Right cardiac atrium (tissue), 5 donors: ENCODE data around the gene ST7. TPM values are rescaled to one million over a fixed set of nuclear protein-coding genes. Genes with fewer than 3 reads are reported as not detected.
"Not testable (repeated sequence)": the region's sequence is repeated elsewhere in the genome, so short reads cannot be mapped to it uniquely, and the experiment has no call there.

Source experiments
- ATAC-seq, 2 donors: fragments of 200-7000 bp; cut with Tn5 transposase; one replicate each; pipeline versions ENCODE4 v1.8.0 to v1.9.1; 2020; ENCODE audit warnings: moderate library complexity in 2 of 2, mild to moderate bottlenecking in 1 of 2
- DNase-seq, 3 donors: peaks; one replicate each; pipeline ENCODE4 v3.0.0-alpha.2; 2020
- H3K27ac ChIP-seq: one replicate; pipeline ENCODE4 v1.5.1; 2013; ENCODE audit warnings: mild to moderate bottlenecking, low read length, control low read depth, moderate library complexity
- H3K27me3 ChIP-seq: one replicate; pipeline ENCODE4 v1.6.1; 2013; ENCODE audit not compliant: control insufficient read depth, insufficient read depth
- H3K4me1 ChIP-seq: one replicate; pipeline ENCODE4 v1.6.1; 2013; ENCODE audit warnings: low read length; ENCODE audit not compliant: control insufficient read depth, insufficient read depth
- H3K4me3 ChIP-seq: one replicate; pipeline ENCODE4 v1.5.1; 2013; ENCODE audit warnings: low read length, control low read depth
- H3K9me3 ChIP-seq: one replicate; pipeline ENCODE4 v1.6.1; 2013; ENCODE audit warnings: low read length; ENCODE audit not compliant: control insufficient read depth
- WGBS: extraction: QIAGEN DNeasy Blood & Tissue Kit; methylation state at CpG from one replicate; pipeline ENCODE4 v1.1.7; 2013; 5-methylcytosine and 5-hydroxymethylcytosine counted together
- intact Hi-C, 4 donors: fragments of 100-400 bp; cut with DNase I; formaldehyde crosslinking; loops; one replicate each; pipeline versions ENCODE4 v1.11.0 to v1.14.0; 2022 to 2023
- polyA plus RNA-seq: library from polyadenylated mRNA; stranded (reverse); fragments of 200-250 nt; gene quantifications from one replicate; pipeline ENCODE4 v1.2.3, GENCODE V29; 2013
- total RNA-seq, 4 donors: library from RNA; stranded (reverse); fragmentation: NEBNext Ultra II Directional; extraction: Animal tissue kit (Norgen Biotek cat#: 25700); gene quantifications; one replicate each; pipeline ENCODE4 v1.2.1, GENCODE V29; 2021
- donor health status: healthy with polysubstance abuse.
- donor health status: DM: no; HTN: yes; CAD: no.
- donor health status: DM: no; HTN: no; CAD: no.
- donor health status: DM: no; HTN: yes; CAD: no; lungs with severe emphysema.
- donor health status: DM: yes; HTN: yes; CAD: no.

ST7 gene
- total and polyA plus RNA-seq, 5 donors = 25.0 to 36.8 (median 35.8) TPM

GRCh38 chr7:117229350-117229749 is 276.0 kb downstream of the ST7 start:
- no peak overlapping the region for H3K27ac ChIP-seq
- H3K9me3 ChIP-seq = no peaks in the 10 kb centered on the region
- 78% methylated on average over 3 of the region's 3 CpGs for WGBS
- H3K4me3 ChIP-seq = no peak overlapping the region
- no peaks in the 10 kb centered on the region for H3K4me1 ChIP-seq
- DNase-seq (no peak), ATAC-seq (no peak)
- no peaks in the 10 kb centered on the region for H3K27me3 ChIP-seq
- intact Hi-C loops = loop anchor here in 1 of 4 donors (10.0 kb wide), 1 partner anchor 155 kb away; no protein-coding TSS in a partner anchor

GRCh38 chr7:117230276-117231046 is 277.2 kb downstream of the ST7 start:
- no peak overlapping the region for H3K4me3 ChIP-seq
- no peak for ATAC-seq
- WGBS = 89% methylated on average over 4 of the region's 4 CpGs

GRCh38 chr7:117231047-117231359 is 277.7 kb downstream of the ST7 start:
- intact Hi-C loops = no loop called here
- no peak for DNase-seq
- Histone ChIP-seq H3K4me1 (no peaks in the 10 kb centered on the region), H3K4me3 (no peak overlapping the region), H3K9me3 (no peaks in the 10 kb centered on the region), H3K27me3 (no peaks in the 10 kb centered on the region), H3K27ac (no peak overlapping the region)
- no peak for ATAC-seq
- 69% methylated on average over 3 of the region's 3 CpGs for WGBS

More at GRCh38 chr7:117230276-117231046, 277.2 kb downstream of the ST7 start:
- intact Hi-C loops = no loop called here
- no peaks in the 10 kb centered on the region for H3K4me1 ChIP-seq
- no peaks in the 10 kb centered on the region for H3K27me3 ChIP-seq
- no peak overlapping the region for H3K27ac ChIP-seq
- H3K9me3 ChIP-seq = no peaks in the 10 kb centered on the region
- no peak for DNase-seq

GRCh38 chr7:117237646-117238045 is 284.3 kb downstream of the ST7 start:
- H3K4me1 ChIP-seq = no peaks in the 10 kb centered on the region
- ATAC-seq (no peak), DNase-seq (no peak)
- H3K9me3 ChIP-seq = no peaks in the 10 kb centered on the region
- H3K27ac ChIP-seq = no peak overlapping the region
- H3K27me3 ChIP-seq = no peaks in the 10 kb centered on the region
- intact Hi-C loops = no loop called here
- H3K4me3 ChIP-seq = no peak overlapping the region
- 76% methylated on average over 5 of the region's 5 CpGs for WGBS

DNA sequence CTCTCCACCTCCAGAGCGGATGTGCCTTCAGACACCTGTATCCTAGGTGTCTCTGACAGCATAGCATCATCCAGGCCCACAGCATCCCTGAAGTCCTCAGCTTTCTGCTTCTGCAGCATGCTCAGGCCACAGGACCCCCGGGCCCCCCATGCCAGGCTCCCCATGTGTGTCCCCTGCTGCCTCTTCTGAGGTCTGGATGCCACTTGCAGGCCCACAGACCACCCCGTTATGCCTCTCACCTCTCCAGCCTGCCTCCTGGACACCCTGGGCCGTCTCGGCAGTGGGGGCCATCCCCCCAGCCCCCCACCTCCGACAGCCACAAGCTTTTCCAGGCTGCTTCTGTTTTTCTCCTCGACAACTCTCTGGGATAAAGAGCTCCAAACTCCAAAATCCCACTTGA is 285.2 kb downstream of the ST7 start:
- H3K4me1 ChIP-seq = no peaks in the 10 kb centered on the region
- no peak overlapping the region for H3K27ac ChIP-seq
- H3K27me3 ChIP-seq = no peaks in the 10 kb centered on the region
- 88% methylated on average over 7 of the region's 7 CpGs for WGBS
- ATAC-seq (no peak), DNase-seq (no peak)
- intact Hi-C loops = no loop called here
- H3K4me3 ChIP-seq = no peak overlapping the region
- H3K9me3 ChIP-seq = no peaks in the 10 kb centered on the region

GRCh38 chr7:117238937-117239336 is 285.6 kb downstream of the ST7 start:
- DNase-seq (no peak), ATAC-seq (no peak)
- Histone ChIP-seq H3K4me1 (no peaks in the 10 kb centered on the region), H3K4me3 (no peak overlapping the region), H3K27me3 (no peaks in the 10 kb centered on the region), H3K9me3 (no peaks in the 10 kb centered on the region), H3K27ac (no peak overlapping the region)
- 87% methylated on average over 7 of the region's 7 CpGs for WGBS
- intact Hi-C loops = no loop called here

GRCh38 chr7:117241088-117241487 is 287.8 kb downstream of the ST7 start:
- WGBS = 87% methylated on average over 4 of the region's 4 CpGs
- H3K27me3 ChIP-seq = no peaks in the 10 kb centered on the region
- intact Hi-C loops = no loop called here
- H3K4me1 ChIP-seq = no peaks in the 10 kb centered on the region
- H3K4me3 ChIP-seq = no peak overlapping the region
- ATAC-seq (no peak), DNase-seq (no peak)
- no peak overlapping the region for H3K27ac ChIP-seq
- no peaks in the 10 kb centered on the region for H3K9me3 ChIP-seq

- Histone ChIP-seq H3K4me1 (no peaks in the 10 kb centered on the region), H3K9me3 (no peaks in the 10 kb centered on the region), H3K27me3 (no peaks in the 10 kb centered on the region), H3K27ac (no peak overlapping the region), H3K4me3 (no peak overlapping the region)
- no peak for ATAC-seq
- intact Hi-C loops = no loop called here
- DNase-seq = no peak
- WGBS = 80% methylated on average over 3 of the region's 3 CpGs
These were observed 290.1 kb downstream of the ST7 start for GRCh38 chr7:117243390-117243789.

GRCh38 chr7:117245703-117246102 is 292.4 kb downstream of the ST7 start:
- H3K4me3 ChIP-seq, H3K27ac ChIP-seq, ATAC-seq, H3K27me3 ChIP-seq, H3K9me3 ChIP-seq, intact Hi-C loops, H3K4me1 ChIP-seq, DNase-seq: not testable (repeated sequence)
- WGBS = 82% methylated on average over 2 of the region's 2 CpGs

GRCh38 chr7:117247809-117248208 is 294.5 kb downstream of the ST7 start:
- DNase-seq = no peak
- H3K27ac ChIP-seq = no peak overlapping the region
- ATAC-seq = no peak
- intact Hi-C loops = no loop called here
- no peak overlapping the region for H3K4me3 ChIP-seq
- H3K27me3 ChIP-seq = no peaks in the 10 kb centered on the region
- no peaks in the 10 kb centered on the region for H3K4me1 ChIP-seq
- 78% methylated on average over 4 of the region's 4 CpGs for whole genome bisulfite sequencing
- H3K9me3 ChIP-seq = no peaks in the 10 kb centered on the region

GRCh38 chr7:117248829-117249228 is 295.5 kb downstream of the ST7 start:
- no peak overlapping the region for H3K4me3 ChIP-seq
- WGBS = 56% methylated on average over 5 of the region's 5 CpGs
- H3K27me3 ChIP-seq = no peaks in the 10 kb centered on the region
- DNase-seq (no peak), ATAC-seq (no peak)
- intact Hi-C loops = no loop called here
- no peak overlapping the region for H3K27ac ChIP-seq
- H3K4me1 ChIP-seq = no peaks in the 10 kb centered on the region
- no peaks in the 10 kb centered on the region for H3K9me3 ChIP-seq

- Histone ChIP-seq H3K4me1 (no peaks in the 10 kb centered on the region), H3K27ac (no peak overlapping the region), H3K27me3 (no peaks in the 10 kb centered on the region), H3K9me3 (no peaks in the 10 kb centered on the region), H3K4me3 (no peak overlapping the region)
- ATAC-seq (no peak), DNase-seq (no peak)
- WGBS = 81% methylated on average over 5 of the region's 5 CpGs
- intact Hi-C loops = no loop called here
These were observed 296.4 kb downstream of the ST7 start for GRCh38 chr7:117249696-117250095.
